ENCODE data around the gene KDSR.

KDSR gene

DNA sequence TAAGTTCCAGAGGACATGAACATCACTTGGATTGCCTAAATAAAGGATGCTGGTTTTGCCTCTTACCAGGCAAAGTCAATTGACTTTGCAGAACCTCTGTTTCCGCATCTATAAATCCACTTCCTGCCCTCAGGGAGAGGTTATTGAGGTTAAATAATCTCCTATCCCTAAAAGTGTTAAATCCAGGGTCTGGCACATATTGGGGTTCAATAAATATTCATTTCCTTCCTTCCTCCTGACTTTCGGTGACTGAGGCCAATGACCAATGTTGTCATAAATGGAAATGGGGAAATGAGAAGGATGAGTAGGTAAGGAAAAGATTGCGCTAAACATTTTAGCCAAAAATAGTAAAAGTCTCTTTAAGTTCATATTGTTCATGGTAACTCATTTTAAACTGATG is 63.5 kb downstream of the KDSR start:
- no peak for DNase-seq

DNA sequence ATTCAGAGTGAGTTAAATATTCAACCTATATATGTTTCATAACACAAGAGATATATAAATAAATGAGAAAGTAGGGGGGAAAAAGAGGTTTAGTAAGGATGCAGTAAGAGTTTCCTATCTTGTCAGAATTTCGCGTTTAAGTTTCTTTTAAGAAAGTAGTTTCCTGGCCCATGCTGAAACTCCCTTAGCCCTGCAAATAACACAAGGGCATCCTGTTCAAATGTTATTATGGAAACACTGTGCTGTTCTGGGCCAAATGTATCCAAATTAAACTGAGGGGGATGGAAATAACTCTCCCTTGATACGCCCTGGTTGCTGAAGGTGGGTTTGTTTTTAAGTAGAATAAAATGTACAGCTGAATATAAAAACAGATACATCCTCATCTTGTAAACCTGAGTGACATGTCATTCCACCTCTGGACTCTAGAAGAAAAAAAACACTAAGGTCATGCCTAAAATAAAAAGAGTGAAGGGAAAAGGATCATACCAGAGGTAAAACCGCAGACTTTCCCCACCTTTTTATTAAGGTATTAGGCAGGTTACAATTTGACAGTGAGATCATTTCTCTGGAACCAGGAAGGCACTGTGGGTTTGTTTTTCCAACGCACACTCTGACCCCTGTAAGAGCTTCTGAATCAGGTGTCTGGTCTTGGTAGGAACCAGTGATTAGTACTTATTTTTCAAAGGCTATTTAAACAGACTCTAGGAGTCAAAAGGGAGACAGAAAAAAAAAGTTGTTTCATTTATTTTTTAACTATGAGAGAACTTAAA is 64.2 kb downstream of the KDSR start:
- peak in 1 of 2 experiments; percentile 38 for DNase-seq

DNA sequence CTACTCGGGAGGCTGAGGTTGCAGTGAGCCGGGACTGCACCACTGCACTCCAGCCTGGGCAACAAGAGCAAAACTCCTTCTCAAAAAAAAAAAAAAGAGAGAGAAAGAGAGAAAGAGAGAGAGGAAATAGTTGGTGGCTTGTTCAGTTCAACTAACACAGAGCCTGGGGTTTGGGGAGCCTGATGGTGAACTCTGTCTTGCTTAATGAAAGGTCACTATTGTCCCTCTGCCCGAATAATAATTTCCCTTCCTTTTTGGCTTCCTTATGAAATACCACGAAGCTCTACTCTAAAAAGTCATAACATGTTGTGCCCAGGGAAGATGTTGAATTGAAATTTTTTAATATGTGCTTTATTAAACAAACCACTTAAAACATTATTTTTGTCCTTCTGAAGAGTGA is 64.8 kb downstream of the KDSR start:
- no peak for DNase-seq

DNA sequence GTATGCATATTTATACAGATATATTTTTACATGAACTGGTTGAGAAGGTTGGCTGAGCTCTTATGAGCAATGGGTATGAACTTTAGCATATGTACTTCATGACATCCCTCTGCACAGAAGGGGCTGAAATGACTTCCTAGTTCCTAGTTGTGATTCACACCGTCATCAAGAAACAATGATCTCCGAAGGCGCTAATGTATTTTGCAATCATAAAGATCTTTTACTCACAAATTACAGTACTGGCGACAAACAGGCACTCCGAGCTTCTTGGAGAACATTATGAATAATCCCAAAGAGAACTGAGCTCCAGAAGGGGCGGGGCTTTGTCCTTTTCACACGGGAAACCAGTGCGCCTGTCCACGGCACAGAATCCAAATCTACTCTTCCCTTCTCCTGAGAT is 65.6 kb downstream of the KDSR start:
- no peak for DNase-seq

GRCh38 chr18:63299837-63300745 is 66.9 kb downstream of the KDSR start:
- DNase-seq: no peak

- peak in 1 of 2 experiments; percentile 12 for DNase-seq
Observed at GRCh38 chr18:63298400-63299365, 68.3 kb downstream of the KDSR start.

DNA sequence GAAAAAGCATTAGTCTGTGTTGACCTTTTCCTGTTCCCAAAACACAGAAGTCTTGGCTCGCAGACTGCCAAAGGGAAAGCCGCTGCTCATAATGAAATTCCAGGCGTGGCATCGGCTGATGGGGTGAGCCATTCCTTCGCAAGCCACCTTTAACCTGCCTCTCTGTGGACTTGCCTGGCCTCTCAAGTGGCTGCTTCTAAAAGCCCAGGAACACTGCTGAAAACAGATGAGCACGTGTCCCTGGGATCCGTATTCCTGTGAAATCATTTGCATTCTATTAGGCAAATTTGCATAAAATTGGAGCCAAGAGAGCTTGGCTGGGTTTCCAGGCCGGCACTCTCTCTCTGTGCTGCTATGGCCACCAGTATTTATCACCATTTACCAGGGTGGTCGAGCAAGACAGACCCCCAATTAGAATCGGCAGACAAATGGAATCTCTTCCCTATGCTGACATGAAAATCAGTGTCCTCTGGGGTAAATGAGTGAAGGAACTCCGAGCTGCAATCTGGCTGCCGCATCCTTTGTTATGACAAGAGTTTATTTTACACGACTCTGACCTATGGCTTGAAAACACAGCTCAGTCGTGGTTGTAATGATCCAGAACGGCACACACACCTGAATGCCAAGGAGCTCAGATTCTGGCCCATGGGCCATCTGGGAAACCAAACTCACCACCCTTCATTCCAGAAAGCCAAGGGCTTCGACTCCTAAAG is 69.2 kb downstream of the KDSR start:
- no peak for DNase-seq

GRCh38 chr18:63293935-63294334 is 73.1 kb downstream of the KDSR start:
- no peak for DNase-seq

- peak in 1 of 2 experiments; percentile 6 for DNase-seq
Observed at GRCh38 chr18:63292831-63293683, 73.9 kb downstream of the KDSR start.

- no peak for DNase-seq
Observed at GRCh38 chr18:63291278-63291677, 75.7 kb downstream of the KDSR start.

GRCh38 chr18:63290821-63291200 is 76.2 kb downstream of the KDSR start:
- peak; percentile 40 to 54 for DNase-seq

- DNase-seq: no peak
Observed at GRCh38 chr18:63290166-63290820, 76.7 kb downstream of the KDSR start.

DNA sequence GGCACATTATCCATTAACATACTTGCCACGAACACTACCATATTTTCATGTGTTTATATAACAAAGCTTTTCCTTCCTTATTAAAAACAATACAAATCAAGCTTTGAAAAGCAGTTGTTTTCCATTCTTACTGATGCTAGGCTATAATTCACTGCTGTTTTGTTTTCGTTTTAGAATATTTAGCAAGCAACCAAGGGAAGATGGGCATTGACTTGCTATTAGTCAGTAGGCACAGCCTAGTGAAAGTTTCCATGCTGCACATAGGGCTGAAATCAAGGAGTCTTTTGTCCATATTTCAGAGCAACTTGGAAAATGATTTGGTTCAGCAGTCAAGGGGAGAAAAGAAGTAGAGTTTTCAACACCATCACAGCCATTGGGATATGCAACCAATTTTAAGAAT is 78.7 kb downstream of the KDSR start:
- DNase-seq: no peak

DNA sequence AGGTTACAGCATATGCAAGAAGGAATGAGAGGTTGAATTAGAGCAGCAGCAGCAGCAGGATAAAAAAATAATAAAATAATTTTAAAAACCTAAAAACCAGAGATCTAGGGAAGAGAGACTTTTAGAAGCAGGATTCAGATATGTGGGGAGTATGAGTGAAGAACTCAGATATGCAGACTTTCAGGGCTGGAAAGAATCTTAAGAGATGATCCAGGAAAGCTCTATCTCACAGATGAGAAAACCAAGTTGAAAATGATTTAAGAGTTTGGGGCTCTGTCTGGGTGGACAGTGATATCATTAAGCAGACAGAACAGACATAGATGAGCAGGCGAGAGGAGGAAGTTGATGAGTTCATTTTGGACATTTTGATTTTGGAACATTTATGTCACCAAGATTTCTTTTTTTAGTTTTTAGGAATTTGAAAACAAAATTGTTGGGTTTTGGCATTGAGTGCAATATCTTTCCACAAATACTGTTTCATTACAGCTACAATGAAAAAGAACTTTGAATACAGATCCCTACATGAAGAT is 79.2 kb downstream of the KDSR start:
- DNase-seq: no peak

DNA sequence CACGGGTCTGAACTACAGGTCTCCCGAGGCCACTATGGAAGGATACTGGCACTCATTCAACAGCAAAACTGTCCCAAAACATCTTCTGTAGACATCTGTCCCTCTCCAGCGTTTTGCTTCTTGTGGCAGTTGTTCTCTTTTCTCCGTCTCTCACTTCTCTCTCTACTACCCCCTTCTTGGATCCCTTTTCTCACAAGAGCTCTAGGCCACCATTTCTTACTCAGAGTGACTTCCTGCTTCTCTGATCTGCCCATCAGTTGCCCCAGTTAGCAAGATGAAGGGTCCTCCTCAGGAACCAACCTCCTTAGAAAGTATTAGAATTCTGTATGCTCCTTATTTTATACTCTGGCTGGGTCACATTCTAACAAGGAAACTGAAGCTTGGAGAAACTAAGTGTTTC is 80.1 kb downstream of the KDSR start:
- no peak for DNase-seq

GRCh38 chr18:63284827-63285733 is 81.9 kb downstream of the KDSR start:
- DNase-seq: no peak

DNA sequence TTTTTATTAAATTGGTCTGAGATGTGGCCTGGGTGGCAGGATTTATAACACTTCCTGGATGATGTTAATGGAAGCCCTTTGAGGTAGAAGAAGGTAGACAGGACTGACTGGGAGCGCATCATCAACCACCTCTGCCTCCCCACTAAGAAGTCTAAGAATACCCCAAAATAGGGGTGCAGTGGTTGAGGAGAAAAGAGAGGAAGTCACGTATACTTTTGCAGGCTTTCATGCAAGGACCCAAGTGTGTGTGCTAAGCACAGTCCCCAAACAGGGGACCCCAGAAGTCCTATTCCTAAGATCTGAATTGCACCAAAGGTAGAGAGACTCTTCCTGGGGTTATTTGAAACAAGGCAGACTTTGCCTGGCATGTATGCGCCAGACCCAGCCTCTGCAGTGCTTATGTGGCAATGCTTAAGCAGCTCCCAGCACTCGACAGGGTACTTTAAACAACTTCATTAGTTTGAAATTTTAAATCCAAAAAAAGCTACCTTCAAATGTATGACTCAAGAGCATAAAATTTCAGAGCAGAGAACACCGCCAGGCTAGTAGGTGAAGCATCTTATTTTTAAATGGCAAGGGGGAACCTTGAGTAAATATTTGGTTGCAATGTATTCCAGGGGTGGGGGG is 82.7 kb downstream of the KDSR start:
- DNase-seq: no peak

DNA sequence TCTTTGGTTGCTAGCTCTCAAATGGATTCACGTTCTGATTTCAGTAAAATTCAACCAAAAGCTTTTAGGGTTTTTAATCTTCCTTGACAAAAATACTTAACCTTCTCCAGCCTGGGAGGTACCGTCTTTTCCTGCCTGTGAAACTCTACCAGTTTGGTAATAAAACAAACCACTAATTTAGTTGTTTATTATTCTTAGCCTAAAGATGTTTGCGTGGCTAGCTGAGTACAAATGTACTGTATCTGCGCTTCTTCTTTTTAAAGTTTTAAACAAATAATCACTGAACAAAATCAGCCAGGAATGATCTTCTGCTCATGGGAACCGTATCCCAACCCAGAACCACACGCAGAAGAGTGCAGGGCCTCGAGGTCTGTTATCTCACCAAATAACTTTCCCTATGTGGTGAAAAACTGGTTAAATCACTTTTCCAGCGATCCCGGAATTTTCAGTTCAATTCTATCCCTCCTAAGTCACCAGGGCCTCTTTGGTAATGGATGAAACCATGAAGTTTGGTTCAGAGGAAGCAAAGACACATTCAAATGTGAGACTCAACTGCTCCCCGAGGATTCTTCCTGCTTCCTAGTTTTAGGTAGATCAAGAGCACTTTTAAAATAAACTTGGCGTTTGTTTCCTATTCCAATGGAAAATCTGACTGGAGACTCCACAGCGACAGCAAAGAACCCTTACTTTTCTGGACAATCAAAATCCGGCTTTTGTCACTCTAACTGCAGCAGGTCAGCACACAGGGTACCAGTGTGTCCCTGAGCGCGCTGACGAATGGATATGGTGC is 83.5 kb downstream of the KDSR start:
- no peak for DNase-seq
